Superior temporal gyrus (tissue), 1 donor: ENCODE measurements around the gene MICALL1.
"Not testable (repeated sequence)": the region's sequence is repeated elsewhere in the genome, so short reads cannot be mapped to it uniquely, and the experiment has no call there.

Experiments used
- DNase-seq: peaks from one replicate; pipeline ENCODE4 v3.0.0-alpha.2; 2016; ENCODE audit errors: extremely low spot score

The MICALL1 gene

DNA sequence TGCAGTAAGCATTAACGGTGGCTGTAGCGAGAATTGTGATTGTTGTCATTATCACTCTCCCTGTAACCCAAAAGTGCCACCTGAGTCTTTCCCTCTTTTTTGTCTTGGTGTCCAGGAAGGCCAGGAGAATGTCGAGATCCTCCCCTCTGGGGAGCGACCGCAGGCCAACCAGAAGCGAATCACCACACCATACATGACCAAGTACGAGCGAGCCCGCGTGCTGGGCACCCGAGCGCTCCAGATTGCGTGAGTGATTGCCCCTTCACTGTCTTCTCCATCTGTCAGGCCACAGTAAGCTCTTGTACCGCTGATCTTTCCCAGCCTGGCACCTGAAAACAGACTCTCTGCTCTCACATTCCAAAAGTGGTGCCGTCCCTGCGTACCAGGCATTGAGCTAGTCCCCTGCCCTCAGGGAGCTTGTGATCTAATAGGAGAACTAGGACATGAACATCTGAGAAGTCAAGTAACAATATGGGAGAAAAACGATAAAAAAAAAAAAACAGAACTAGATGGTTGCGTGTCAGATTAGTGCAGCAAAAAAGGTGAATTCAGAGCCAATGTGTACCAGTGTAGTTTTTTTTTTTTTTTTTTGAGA lies 53.2 kb downstream of the MICALL1 start:
- no peak for DNase-seq

DNA sequence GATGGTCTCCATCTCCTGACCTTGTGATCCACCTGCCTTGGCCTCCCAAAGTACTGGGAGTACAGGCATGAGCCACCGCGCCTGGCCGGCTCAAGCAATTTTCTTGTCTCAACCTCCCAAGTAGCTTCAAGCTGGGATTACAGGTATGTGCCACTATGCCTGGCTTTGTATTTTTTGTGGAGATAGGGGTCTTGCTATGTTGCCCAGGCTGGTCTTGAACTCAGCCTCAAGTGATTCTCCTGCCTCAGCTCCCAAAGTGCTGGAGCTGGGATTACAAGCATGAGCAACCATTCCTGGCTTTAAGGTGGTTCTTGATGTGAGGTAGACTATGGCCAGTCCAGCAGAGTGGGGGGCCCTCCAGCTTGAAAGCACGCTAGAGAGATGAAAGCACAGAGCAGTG lies 55.0 kb downstream of the MICALL1 start:
- DNase-seq, result no peak

DNA sequence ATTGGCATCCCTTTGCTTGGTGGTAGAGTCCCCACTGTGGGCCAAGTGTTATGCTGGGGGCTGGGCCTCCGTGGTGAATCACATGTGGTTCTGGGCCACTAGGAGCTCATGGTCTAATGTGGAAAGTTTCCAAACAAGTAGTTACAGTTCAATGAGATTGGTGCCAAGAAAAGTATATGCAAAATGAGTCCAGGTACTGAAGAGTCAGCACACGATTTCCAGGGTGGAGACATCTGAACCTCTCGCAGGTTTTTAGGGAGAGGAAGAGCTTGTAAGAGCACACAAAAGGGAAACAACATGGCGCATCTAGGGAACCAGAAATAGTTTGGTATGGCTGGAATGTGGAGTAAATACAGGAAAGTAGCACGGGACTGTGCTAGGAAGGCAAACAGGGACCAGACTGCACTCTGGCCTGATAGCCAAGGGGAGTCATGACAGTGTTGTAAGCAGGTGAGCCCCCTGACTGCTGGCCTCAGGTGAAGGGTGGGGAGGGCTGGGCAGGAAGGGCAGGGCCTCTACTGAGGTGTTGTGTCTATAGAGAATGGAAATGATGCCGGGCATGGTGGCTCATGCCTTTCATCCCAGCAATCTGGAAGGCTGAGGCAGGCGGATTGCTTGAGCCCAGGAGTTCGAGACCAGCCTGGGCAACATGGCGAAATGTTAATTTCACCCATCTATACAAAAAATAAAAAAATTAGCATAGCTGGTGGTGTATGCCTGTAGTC lies 60.0 kb downstream of the MICALL1 start:
- peak; percentile 8 for DNase-seq

DNA sequence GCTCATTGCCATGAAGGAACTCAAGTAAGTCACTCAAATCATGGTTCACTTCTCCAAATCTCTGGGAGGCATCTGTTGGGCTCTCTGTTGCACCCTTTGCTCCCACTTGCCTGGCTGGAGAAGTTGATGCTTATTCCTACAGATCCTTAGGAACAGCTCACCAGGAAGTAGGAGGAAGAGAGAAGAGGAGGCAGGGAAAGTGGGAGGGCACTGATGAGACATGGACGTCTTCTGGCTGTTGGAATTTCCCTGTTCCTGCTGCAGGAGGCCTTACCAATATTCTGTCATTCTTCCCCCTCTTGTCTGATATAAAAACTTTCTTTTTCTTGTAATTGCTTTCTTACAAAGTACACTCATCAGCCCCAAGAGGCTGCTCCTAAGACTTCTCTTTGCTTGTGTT lies 61.0 kb downstream of the MICALL1 start:
- peak; percentile 14 for DNase-seq

DNA sequence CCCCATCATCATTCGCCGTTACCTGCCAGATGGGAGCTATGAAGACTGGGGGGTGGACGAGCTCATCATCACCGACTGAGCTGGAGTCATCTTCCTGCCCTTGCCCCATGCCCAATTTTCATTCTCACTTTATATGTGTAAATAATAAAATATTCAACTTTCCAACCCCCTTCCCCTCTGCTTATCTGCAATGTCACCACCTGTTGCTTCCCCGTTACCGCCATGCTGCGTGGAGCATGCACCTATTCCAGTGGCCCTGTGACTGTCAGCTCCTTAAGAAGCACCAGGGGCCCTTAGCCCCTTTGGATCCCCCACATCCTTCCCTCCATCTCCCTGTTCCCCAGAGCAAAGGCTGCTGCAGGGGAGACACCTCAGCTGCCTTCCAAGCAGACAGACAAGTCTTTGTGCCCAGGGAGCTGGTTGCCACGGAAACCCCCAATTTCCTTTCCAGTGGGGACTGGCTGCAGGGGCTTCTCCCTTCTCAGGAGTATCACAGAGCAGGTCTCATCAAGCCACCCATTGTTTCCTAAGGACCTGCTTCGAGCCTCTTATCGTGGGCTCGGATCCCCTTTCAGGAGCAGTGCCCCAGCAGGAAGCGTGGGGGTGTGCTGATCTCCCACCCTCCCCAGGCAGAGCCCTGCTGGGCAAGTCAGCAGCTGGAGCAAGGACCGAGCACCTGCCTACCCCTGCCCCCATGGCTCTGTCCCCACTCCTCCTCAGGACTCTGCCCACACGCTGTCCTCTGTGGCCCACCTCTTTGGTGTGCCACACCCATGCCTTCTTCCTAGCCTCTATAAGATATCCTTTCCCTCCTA lies 61.7 kb downstream of the MICALL1 start:
- peak; percentile 18 for DNase-seq

DNA sequence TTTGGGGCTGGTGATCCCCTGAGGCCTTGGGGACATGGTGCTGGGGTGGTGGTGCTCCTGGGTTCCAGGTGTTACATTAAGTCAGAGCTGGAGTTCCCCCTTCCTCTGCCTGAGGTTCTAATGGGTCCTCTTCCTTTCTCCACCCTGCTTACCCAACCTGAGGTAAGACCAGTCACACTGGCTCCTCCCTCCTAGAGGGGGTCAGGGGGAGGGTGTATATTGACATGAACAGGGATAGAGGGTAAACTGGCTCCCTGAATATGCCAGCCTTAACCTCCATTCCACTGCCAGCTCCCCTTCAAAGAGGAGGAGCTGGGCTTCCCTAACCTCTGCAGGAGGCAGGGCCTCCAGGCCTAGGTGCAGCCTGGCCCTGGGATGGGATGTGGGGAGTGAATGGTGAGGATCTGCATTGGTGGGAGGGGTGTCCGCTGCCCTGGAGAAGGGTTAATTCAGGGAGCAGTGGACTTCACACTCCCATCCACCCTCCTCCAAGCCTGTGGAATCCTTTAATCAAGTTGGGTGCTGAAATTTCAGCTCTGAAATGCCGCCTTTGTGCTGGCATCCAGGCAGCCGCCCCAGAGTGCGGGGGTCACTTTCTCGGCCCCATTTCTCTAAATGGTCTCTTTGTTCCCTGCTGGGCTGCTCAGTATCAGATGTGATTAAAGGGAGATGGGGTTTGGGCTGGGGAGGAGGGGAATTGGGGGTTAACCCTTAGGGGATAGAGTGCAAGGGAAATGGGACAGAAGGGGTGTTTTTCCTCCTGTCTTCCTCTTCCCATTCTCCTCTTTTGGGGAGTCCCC lies 62.6 kb downstream of the MICALL1 start:
- peak; percentile 89 for DNase-seq

DNA sequence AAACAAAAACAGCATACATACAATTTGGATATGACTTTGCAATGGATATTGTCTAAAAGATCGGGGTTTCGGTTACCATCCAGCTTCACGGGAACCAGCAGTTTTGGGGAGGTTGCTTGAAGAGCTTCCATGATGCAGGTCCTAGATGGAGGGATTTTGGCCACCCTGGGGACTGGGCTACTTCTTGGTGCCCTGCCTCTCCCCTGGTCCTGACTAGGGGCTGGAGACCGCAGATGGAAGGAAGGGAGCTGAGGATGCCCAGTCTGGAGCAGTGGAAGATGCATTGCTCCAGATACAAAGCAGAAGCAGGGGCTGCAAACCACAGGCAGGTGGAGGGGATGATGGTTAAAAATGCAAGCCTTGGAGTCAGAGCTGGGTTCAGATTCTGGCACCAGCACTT lies 64.8 kb downstream of the MICALL1 start:
- peak; percentile 12 for DNase-seq

DNA sequence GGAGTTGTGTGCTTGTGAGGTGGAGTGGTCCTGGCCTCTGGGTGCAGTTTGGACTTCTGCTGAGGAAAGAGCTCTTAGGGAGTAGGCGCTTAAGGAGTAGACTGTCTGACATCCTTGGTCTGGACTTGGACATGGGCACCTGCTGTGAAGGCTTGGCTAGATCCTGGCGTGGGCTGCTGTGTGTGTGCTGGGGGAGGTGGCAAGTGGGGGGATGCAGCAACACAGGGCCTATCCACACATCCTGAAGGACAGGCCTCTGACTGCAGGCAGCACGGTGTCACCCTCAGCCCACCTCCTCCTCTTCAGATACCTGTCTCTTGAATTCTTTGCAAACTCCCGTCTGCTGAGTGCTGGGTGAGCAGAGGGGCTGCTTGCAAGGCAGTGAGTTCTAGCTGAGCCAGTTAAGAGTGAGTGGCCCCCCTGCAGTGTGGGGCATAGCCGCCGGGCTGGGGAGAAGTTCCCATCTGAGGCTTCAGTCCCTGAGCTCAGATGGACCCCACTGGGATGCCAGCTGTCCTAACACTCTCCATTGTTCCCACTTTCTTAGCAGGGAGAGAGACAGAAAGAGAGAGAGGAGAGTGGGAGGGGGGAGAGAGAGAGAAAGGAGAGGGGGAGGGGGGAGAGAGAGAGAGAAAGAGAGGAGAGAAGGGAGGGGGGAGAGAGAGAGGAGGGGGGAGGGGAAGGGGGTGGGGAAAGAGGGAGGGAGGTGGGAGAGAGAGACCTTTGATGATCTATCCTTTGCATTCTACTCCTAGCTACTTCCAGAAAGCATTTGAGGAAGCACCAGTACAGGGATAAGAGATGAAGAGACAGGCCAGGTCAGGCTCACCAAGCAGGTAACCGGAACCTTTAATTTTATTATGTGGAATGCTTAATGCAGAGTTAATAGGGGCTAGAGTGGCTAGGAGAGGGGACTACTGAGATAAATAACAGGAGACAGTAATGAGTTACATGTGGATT lies 65.7 kb downstream of the MICALL1 start:
- DNase-seq, result peak; percentile 18

DNA sequence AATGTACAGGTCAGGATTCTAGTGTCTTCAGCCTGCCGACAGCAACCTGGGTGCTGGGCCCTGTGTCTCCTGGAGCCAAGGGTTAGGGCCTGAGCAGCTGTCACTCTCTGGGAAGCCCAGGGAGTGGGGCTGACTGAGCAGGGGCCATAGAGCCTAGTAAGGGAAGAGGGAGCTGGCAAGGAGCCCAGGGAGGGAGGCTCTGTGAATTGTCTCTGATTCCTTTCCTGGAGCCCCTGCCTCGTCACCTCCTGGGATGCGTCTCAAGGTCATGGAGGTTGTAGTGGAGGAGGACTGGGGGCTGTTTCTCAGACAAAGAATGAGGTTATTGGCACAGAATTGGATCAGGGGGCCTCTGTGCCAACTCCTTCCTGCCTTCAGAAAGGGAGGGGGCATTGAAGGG lies 66.4 kb downstream of the MICALL1 start:
- peak; percentile 42 for DNase-seq

DNA sequence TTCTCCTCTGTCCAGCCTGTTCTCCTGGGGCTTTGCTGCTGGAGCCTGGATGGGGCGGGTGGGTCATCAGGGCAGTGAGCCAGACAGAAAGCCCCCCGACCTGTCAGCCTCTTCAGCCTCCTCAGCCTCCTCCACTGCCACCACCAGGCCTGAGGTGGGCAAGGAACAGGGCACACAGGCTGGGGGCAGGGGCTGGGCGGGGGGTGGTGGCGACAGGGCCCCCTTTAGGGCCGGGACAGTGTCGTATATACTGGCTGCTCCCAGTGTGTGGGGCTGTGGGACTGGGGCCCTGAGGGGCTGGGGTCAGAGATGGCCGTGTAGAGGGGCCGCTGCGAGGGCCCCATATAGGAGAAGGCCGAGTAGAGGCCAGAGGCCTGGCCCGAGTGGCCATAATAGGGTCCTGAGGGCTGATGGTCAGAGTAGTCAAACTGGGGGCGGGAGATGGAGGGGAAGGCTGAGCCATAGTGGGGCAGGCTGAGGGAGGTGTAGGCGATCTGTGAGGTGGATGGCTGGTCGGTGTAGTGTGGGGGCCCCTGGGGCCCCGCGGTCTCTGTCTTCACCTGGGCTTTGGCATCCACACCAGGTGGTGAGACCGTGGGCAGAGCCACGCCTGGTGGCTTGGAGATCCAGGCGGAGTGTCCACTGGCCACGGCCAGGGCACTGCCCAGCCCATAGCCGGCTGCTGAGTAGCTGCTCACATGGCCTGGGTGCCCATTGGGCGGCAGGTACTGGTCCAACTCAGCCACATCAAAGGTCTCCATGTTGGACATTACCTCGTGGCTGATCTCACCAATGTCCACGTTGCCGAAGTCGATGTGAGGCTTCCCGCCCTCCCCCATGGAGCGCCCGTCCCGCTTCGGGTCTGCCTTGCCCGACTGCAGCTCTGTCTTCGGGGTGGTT lies 67.4 kb downstream of the MICALL1 start:
- DNase-seq, result peak; percentile 8

DNA sequence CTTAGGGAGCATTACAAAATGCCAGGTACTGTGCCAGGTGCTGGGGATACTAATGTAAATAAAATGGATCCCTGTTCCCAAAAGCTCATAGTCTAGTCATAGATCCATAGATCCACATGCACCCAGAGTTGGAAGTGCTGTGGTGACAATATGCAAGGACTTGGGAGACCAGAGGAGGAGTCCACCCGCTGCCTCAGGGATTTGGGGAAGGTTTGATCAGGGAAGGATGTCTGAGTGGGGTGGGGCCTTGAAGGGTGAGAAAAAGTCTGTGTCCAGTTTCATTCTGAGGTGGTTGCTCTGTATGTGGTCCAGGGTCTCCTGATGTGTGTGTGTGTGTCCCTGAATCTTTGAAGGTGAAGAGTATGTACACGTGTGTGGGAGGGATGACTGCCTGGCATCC lies 69.1 kb downstream of the MICALL1 start:
- DNase-seq, result no peak

DNA sequence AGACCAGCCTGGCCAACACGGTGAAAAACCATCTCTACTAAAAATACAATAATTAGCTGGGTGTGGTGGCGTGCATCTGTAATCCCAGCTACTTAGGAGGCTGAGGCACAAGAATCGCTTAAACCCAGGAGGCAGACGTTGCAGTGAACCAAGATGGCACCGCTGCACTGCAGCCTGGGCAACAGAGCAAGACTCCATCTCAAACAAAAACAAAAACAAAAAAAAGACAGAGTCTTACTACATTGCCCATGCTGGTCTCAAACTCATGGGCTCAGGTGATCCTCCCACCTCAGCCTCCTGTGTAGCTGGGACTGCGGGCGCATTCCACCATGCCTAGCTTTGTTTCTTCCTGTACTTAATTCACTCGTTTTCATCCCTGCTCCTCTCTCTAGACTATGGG lies 69.9 kb downstream of the MICALL1 start:
- DNase-seq, result not testable (repeated sequence)

DNA sequence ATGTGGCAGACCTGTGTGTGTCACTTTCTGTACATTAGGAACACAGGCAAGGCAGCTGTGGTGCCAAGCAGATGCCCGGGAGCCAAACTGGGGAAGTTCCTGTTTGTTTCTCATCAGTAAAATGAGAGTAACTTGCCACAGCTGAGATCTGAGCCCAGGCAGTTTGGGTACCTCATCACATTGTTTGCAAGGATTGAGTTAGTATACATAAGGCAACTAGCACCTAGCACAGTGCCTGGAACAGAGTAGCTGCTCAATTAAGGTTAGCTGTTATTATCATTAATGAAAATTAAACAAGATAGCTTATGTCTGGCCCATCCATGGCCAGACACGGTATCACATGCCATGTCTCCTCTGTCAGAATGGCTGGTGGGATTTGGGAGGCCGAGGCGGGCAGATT lies 70.5 kb downstream of the MICALL1 start:
- no peak for DNase-seq

DNA sequence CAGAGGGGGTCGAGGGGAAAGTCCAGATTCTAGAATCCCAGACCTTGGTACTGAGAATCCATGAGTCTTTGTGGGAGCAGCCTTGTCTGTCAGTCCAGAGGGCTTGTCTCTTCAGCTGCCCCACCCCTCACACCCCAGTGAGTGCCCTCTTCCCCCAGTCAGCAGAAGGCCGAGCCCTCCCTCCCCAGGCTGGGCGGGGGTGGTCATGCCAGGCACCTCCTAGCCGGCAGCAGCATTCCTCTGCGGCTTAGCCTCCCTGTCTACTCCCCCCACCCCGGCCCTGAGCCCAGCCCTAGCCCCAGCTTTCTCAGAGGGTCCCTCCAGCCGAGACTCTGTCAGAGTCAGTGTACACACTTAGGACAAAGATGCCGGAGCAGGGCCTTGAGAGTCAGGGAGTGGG lies 73.7 kb downstream of the MICALL1 start:
- no peak for DNase-seq

DNA sequence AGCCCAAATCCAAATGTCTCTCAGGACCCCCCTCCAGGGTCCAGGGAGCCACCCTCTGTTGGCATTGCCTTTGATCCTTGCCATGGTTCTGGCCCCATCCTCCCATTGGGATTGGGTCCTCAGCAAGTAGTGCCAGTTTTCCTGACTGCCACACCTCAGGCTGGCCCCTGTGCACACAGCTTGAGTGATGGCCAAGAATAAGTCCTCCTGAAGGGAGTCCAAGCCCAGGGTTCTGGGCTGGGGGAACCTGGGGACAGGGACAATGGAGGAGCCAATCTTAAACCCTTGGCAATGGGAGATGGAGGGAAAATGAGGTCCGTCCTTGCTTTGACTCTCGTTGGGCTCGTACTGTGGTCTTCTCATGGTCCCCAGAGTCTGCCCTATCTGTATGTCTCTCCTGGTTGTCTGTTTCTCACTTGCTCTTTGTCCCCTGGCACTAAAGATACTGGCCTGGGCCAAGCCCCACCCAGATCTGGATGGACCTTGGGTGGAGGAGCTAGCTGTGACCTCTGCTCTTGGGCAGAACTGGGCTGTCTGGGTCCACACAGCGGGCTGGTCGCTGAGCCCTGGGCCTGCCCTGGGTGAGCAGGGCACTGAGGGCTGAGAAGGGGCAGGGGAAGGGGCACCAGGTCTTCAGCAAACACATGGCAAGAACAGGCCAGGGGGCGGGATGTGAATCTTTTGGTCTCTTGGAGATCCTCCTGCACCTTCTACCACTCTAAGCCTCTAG lies 75.3 kb downstream of the MICALL1 start:
- DNase-seq, result no peak

DNA sequence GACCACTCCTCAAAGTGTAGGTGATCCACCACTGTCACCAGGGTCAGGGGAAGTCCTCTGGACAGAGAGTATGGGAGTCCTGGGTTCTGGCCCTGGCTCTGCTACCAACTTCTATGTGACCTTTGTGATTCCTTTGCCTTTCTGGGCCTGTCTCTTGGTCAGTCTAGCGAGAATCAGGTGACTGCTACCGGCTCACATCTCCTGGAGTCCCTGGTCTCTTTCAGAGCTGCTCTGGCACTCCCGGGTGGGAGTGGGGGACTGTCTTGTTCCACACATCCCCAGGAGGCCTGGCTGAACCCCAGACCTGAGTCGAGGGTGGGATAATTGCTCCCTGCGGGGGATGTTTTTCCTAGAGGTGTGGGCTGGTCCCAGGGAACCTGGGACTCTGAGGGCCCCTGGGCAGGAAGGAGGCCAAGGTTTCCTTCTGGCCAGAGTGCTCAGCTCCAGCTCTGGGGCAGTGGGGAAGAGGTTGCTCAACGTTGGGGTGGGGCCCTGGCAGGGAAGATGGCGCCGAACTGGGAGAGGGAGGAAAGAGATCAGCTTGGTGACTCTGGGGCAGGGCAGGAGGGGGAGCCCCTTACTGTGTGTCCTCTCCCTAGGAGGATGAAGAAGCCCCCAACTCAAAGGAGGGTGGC lies 76.2 kb downstream of the MICALL1 start:
- DNase-seq, result no peak

DNA sequence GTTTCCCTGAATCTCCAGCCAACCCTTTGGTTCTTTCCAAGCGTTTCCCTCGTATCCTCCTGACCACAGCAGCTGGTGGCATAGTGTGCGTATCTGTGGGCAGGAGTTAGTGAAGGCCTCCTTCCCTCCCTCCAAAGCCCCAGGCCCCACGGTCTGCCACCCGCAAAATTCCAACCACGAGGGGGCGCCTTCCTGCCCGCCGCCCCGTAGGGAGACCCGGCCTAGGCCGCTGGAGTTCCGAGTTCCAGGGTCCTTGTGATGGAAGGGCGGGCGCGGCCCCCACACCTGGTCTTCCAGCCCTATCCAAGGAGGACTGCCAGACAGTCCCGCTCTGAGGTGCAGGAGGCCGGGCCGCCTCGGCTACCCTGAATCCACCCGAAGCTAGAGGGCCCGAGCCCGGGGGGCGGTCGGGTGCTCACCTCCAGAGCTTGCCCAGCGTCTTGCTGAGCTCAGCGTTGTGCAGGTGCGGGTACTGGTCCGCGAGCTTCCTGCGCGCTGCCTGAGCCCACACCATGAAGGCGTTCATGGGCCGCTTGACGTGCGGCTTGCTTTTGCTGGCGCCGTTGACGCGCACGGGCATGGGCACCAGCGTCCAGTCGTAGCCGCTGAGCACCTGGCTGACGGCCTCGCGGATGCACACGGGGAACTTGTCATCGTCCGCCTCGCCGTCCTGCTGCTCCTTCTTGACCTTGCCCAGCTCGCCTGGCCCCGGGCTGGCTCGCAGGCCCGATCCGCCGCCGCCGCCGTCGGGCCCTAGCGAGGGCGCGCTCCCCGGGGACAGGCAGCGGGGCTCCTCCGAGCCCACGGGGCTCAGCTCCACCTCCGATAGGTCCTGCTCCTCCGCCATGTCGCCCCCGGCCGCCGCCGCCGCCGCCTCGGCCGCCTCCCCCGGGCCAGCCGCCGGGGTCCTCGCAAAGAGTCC lies 77.1 kb downstream of the MICALL1 start:
- no peak for DNase-seq
